ENCODE results near the gene ECD.

Gene ECD

DNA sequence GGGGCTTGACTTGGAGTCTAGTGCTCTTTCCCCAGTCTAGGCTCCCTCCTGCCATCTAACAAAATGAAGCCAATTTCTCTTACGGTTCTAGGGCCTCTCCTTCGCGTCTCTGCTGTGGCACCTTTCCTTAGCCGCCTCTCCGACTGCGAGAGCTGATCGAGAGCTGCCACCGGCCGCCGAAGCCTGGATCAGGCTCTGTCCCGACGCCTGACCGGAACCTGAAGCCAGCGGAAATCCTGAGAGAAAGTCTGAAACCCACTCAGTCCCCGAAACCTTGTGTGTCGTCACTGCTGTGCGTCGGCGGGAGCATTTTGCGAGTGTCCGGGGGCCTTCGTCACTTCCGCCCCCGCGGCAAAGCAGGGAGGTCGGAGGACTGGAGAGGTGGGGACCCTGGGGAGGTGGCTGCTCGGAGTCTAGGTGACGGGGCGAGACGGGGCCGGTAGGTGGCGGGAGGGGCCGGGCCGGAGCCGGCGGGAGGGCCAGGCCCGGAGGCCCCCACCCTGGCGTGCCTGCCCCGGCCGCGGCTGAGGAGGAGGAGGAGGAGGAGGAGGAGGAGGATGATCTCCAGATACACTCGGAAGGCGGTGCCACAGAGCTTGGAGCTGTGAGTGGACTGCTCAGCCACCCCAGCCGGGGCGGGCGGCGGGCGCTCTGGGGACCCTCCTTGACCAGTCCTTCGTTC lies at the start of gene ECD, which contains the start of gene FAM149B1:
TSS of gene ECD (minus strand) at position 226 of the 682 bp plus-strand sequence. CDS start 4,071 bp downstream, outside the sequence.
TSS of gene FAM149B1 (plus strand) at position 337 of the 682 bp plus-strand sequence. CDS start at position 558, 221 bp downstream.
- peak; percentile 77 for DNase-seq

DNA sequence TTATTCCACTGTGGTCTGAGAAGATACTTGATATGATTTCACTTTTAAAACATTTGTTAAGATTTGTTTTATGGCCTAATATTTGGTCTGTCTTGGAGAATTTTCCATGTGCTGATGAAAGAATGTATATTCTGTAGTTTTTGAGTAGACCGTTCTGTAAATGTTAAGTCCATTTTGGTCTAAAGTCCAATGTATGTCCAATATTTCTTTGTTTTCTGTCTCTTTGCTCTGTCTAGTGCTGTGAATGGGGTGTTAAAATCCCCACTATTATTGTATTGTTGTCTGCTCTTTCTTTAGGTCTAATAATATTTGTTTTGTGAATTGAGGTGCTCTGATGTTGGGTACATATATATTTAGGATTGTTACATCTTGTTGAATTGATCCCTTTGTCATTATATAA lies 47.9 kb upstream of the ECD start:
- DNase-seq, result no peak

DNA sequence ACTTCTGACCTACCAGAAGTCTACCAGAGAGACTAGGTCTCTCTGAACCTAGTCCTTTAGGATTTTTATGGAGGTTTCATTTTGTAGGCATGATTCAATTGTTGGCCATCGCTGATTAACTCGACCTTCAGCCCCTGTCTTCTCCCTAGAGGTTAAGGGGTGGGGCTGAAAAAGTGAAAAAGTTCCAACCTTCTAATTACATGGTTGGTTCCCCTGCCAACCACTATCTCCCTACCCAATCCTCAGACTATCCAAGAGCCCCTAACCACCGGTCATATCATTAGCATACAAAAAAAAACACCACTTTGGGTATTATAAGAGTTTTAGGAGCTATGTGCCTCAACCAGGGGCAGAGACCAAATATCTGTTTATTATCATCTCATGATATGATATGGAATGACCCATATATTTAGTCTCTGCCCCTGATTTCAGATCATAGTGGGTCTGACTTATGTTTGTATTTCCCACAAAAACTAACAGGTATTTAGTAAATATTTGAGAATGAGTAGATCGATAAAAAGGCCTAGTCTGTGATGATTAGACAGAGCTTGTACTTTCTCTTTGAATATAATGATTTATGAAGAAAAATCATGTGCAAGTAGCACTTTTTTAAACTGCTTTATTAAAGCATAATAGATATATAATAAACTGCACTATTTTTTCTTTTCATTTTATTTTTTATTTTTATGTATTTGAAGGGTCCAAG lies 43.5 kb upstream of the ECD start:
- no peak for DNase-seq

DNA sequence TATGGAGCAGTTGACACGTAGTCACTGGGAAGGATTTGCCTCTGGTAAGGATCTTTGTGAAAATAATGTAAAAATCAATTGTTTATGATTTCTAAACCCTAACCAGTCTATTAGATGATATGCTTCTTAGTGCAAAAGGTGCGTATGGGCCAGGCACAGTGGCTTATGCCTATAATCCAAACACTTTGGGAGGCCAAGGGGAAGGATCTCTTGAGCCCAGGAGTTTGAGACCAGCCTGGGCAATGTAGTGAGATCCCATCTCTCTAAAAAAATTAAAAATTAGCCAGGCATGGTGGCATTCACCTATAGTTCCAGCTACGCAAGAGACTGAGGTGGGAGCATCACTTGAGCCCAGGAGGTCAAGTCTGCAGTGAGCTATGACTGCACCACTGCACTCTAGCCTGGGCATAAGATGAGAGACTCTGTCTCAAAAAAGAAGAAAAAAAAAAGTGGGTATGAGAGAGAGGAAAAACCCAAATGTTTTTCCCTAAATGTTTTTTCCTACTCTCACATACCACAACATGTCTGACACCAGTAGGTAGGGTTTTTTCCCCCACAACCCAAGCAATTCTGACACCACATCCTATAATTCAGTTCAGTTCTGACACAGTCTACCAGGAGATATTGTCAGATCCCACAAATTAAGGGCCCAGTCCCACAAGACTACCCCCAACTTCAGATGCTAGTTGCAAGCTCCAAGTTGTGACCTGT lies 42.7 kb upstream of the ECD start:
- DNase-seq, result no peak

DNA sequence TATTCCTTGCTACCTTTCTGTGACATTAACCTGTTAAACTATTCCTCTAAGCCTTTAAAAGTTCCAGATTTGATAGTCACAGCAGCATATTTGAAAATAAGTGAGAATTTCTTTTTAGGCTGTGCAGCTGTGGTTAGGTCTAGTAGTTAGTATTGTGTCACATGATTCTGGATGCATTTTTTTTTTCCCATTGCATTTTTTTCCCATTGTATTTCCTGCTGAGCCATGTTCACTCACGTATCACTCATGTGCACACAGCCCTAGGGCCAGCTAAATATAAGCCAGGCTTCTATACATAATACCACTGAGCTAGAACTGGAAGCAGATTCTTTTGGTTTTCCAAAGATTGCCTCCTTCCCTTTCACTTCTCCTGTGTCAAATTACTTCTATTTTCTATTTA lies 41.9 kb upstream of the ECD start:
- DNase-seq, result no peak

DNA sequence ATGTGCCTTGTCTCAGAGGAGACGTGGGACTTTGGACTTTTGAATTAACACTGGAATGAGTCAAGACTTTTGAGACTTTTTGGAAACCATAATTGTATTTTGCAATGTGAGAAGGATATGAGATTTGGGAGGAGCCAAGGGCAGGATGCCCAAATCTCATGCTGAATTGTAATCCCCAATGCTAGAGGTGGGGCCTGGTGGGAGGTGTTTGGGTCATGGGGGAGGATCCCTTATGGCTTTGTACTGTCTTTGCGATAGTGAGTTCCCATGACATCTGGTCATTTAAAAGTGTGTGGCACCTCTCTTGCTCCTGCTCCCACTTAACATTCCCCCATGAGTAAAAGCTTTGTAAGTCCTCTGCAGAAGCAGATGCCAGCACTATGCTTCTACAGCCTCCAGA lies 40.1 kb upstream of the ECD start:
- no peak for DNase-seq

DNA sequence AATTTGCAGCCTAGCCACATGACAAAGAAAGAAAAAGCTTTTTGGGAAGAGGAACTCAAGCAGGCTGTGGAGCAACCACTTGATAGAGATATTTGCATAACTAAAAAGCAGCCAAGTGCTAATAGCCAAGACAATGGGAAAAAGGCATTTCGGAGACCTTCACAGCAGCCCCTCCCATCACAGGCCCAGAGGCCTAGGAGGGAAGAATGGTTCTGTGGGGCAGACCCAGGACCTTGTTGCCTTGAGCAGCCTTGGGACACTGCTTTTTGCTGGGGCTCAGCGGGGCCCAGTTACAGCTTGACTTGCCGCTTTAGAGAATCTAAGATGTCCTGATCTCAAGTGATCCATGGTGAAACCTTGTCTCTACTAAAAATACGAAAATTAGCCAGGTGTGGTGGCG lies 38.6 kb upstream of the ECD start:
- no peak for DNase-seq

DNA sequence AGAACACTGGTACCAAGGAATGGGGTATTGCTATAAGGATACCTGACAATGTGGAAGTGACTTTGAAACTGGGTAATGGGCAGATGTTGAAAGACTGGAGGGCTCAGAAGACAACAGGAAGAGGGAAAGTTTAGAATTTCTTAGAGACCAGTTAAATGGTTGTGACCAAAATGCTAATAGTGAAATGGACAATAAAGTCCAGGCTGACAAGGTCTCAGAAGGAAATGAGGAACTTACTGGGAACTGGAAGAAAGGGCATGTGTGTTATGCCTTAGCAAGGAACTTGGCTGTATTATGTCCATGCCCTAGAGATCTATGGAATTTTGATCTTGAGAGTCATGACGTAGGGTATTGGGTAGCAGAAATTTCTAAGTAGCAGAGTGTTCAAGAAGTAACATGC lies 38.1 kb upstream of the ECD start:
- no peak for DNase-seq

DNA sequence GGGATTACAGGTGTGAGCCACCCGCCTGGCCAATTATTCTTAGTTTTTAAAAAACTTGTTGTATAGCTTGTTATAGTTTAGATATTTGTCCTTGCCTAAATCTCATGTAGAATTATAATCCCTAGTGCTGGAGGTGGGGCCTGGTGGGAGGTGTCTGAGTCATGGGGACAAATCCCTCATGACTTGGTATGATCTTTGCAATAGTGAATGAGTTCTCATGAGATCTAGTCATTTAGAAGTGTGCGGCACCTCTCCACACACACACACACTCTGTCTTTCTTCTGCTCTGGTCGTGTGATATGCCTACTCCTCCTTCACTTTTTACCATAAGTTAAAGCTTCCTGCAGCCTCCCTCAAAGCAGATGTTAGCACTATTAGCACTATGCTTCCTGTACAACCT lies 37.3 kb upstream of the ECD start:
- DNase-seq, result no peak

DNA sequence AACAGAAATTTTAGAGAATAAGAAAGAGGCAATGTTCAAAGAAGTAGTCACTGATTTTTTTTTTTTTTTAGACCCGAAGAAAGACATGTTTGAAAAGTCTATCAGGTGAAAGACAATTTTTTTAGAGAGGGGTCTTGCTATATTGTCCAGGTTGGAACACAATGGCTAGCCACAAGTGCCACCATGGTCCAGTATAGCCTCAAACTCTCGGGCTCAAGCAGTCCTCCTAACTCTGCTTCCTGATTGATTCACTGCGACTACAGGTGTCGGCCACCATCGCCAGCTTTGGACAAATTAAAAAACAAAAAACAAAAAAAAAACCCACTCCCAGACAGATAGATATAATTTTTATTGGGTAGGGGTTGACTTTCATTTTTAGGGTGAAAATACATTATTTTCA lies 22.4 kb upstream of the ECD start:
- no peak for DNase-seq

DNA sequence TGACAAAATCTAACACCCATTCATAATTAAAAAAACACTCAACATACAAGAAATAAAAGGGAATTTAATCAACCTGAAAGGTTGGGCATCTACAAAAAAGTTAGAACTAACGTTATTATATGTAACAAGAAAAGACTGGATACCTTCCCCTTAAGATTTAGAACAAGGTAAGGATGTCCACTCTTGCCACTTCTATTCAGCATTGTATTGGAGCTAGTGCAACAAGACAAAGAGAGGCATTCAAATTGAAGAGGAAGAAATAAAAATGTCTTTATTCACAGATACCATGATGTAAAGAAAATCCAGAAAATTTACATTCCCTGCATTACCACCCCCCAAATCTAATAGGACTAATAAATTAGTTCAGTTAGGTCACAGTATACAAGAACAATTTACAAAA lies 18.5 kb upstream of the ECD start:
- no peak for DNase-seq

DNA sequence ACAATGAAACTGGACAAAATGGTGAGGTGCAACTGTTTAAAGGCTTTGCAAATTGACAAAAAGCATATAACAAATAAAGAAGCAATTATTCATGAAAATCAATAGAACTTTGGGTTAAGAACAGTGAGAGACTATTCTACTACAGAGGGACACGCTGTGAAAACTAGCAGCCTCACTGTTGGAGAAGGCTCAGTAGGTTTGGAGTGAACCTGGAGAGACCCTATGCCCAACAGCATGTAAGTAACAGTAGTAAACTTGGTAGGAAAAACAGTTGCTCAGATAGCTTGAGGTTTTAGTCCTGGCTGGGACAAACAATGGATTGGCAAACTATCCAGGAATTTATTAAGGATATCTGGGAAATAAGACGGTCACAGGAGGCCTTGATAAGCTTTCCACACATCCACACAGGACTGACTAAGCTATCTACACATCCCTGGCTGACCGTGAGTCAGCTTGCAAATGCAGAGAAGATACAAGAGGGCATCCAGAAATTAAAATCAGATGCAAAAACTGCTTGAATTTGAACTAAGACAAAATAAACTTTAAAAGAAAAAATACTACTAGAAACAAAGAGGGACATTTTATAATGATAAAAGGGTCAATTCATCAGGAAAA lies 16.0 kb upstream of the ECD start:
- no peak for DNase-seq

DNA sequence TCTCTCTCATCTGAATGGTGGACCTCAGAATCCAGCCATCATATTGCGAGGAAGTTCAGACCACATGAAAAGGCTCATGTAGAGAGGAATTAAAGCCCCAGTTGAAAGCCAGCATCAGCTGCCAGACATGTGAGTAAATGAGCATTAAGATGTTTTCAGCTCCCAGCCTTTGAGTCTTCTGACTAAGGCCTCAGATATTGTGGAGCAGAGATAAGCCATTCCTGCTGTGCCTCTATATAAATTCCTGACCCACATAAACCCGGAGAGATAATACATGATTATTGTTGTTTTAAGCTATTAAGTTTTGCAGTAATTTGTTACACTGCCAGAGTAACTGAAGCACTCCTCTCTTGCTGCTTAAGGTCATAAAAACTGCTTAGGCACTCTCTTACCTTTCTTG lies 14.8 kb upstream of the ECD start:
- DNase-seq, result no peak

DNA sequence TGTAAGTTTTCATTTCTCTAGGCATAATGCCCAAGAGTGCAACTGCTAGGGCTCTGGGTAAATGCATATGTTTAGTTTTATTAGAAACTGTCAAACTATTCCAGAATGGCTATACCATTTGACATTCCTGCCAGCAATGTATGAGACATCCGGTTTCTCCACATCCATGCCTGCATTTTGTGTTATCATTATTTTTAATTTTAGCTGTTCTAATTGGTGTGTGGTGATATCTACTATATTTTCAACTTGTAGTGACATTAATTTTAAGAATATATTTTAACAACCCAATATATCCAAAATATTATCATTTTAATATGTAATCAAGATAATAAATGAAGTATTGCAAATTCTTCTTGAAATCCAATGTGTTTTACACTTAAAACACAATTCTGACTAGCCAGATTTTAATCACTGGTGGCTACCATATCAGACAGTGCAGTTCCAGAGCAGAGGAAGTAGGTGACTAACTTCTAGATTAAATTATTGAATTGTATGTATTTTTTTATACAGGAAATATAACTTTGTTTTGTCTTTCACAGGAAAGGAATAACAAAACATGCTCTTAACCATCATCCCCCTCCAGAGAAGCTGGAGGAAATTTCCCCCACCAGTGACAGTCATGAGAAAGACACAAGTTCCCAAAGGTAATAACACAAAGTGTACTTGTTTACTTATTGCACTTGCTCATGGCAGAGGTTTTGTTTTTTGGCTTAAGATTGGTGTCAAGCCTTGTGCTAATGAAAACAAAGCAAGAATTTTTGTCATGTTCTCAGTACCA lies 6.5 kb upstream of the ECD start:
- no peak for DNase-seq

DNA sequence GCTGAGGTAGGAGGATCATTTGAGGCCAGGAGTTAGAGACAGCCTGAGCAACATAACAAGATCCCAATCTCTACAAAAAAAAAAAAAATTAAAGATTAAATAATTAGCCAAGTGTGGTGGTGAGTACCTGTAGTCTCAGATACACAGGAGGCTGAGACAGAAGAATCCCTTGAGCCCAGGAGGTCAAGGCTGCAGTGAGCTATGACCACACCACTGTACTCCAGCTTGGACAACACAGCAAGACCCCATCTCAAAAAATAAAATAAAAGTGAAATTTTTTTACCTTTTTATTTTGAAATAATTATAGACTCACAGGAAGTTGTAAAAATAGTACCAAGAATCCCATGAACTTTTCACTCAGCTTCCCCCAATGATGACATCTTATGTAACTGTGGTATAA lies 5.1 kb upstream of the ECD start:
- DNase-seq, result no peak

DNA sequence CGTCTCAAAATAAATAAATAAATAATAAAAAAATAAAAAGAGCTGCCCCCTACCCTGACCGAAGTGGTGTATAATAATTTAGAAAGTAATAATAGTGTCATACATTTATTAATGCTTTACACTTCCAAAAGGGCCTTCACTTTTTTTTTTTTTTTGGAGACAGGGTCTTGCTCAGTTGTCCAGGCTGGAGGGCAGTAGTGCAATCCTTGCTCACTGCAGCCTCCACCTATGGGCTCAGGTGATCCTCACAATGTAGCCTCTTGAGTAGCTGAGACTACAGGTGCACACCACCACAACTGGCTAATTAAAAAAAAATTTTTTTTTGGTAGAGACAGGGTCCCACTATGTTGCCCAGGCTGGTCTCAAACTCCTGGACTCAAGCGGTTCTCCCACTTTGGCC lies 1.5 kb upstream of the ECD start:
- no peak for DNase-seq

DNA sequence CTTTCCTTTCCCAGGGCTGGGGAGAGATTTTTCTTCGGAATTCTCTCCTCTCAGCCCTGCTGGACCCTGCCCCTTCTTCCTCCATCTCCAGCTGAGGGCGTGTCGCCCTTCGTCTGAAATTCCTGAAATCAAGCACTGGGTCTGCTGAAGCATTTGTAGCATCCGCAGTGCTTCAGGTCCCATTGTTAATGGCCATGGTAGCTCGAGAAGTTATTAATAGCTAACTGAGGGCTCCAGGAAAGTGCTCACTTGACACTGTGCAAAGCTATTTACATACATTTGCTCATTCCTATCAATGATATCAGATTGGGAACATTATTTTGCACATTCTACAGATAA lies 626 bp upstream of the ECD start:
- no peak for DNase-seq

DNA sequence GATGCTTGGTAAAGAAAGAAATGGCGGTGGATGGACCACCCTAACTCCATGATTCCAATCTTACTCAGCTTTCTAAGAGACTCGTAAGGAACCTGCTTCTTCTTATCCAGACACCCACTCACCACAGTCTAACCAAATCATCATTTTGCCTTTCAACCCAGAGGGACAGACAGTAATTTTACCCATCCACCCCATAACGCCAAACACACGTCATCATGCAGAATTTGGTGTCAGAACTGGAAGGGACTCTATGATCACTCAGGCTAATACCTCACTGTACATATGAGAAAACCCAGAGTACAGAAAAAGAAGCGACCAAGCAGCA lies 388 bp downstream of the ECD start:
- no peak for DNase-seq

DNA sequence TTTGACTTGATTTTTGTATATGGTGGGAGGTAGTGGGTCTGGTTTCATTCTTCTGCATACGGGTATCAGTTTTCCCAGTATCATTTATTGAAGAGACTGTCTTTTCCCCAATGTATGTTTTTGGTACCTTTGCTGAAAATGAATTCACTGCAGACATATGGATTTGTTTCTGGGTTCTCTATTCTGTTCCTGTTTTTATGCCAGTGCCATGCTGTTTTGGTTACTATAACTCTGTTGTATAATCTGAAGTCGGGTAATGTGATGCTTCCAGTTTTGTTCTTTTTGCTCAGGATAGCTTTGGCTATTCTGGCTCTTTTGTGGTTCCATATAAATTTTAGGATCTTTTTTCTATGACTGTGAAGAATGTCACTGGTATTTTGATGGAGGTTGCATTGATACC lies 836 bp downstream of the ECD start:
- DNase-seq, result no peak

DNA sequence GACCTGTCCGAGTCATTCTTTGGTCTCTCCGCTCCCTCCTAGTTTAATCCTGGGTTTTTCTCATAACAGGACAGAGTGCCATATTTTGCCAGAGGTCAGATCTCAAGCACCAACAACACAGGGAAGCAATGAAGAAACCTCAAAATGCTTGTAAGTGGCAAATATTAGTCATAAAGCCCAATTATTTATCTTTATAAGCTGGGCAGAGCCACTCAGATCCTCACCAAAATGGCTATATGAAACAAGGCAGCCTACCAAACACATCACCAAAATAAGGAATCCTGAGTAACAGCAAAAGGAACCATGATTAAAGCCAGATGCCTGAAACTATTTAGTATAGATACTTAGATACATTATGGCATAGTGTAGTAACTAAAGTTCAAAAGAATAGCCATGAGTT lies 4.7 kb downstream of the ECD start:
- no peak for DNase-seq

DNA sequence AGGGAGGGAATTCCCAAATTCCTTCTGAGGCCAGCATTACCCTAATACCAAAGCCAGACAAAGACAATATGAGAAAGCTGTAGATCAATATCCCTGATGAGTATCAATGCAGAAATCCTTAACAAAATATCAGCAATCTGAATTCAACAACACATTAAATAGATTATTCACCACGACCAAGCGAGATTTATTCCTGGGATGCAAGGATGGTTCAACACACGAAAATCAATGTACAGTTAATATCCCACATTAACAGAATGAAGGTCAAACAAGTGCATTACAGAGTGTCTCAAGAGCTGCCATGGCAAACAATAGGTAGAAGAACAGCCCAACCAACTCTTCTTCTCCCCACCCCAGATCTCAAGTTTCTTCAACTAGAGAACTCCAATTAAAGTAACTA lies 6.1 kb downstream of the ECD start:
- DNase-seq, result no peak

DNA sequence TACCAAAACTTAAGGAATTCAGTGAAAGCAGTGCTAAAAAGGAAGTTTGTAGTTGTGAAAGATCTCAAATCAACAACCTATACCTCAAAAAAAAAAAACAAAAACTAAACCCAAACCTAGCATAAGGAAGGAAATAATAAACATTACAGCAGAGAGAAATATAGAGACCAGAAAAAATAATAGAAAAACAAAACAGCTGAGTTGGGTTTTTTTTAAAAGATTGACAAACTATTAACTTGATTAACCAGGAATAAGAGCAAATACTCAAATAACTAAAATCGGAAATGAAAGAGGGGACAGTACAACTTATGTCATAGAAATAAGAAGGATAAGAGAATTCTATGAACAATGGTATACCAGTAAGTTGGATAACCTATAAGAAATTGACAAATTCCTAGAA lies 6.7 kb downstream of the ECD start:
- DNase-seq, result no peak

DNA sequence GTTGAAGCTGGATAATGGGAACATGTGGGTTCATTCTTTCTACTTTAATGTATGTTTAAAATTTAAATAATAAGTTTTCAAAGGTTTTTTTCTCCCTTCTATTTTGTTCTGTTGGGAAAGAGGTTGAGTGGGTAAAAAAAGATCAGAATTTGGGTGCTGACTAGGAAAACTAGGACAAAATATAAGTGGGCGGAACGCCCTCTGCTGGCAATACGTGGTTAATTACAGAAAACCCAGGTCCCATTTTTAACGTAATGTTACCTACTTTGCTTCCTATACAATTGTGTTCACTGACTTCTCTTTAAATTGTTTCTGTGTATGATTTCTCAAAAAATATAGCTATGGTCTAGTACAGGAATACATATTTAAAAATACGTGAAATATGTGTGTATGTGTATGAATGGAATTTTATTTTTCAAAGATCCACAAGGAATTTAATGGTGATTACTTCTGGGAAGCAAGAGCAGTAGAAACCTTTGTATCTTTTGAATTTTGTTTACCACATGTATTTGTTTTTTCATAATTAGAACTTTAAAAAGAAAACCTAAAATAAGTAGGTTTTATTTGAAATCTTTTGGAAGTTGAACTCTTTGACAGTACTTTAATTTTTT lies 8.7 kb downstream of the ECD start:
- DNase-seq, result no peak

All from 8988T (cell line).